IPS-15b (cell line): Measurements from ENCODE around the gene MCEE.

ENCODE experiments used
- H3K27me3 ChIP-seq: one replicate; pipeline ENCODE4 v1.6.1; 2013; ENCODE audit warnings: low read length; ENCODE audit not compliant: control insufficient read depth, insufficient read depth
- H3K36me3 ChIP-seq: one replicate; pipeline ENCODE4 v1.6.1; 2013; ENCODE audit warnings: low read length; ENCODE audit not compliant: control insufficient read depth, insufficient read depth
- H3K4me1 ChIP-seq: one replicate; pipeline ENCODE4 v1.6.1; 2013; ENCODE audit warnings: mild to moderate bottlenecking, low read length; ENCODE audit not compliant: control insufficient read depth, insufficient read depth
- H3K4me3 ChIP-seq: one replicate; pipeline ENCODE4 v1.5.1; 2013; ENCODE audit warnings: low read depth, low read length
- H3K9ac ChIP-seq: one replicate; pipeline ENCODE4 v1.6.1; 2013; ENCODE audit warnings: low read depth, mild to moderate bottlenecking, low read length
- H3K9me3 ChIP-seq: one replicate; pipeline ENCODE4 v1.6.1; 2013; ENCODE audit warnings: mild to moderate bottlenecking, low read length; ENCODE audit not compliant: control insufficient read depth, insufficient read depth

The MCEE gene

DNA sequence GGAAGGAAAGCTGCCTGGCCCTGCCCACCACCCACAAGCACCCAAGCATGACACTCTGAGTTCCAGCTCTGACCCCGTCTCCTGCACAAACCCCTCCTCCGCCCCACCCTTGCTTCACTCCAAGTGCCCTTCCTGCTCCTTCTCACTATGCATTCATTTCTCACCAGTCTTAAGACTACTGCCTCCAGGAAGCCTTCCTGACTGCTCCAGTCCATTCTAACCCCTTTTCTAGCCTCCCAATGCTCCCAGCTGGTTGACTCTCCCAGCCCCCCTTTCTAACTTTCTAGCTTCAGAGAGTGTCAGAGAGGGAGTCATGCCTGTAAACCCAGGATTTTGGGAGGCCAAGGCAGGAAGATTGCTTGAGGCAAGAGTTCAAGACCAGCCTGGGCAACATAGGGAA is 69.8 kb downstream of the MCEE start:
- Histone ChIP-seq H3K4me1 (no peaks in the 10 kb centered on the region), H3K9me3 (no peaks in the 10 kb centered on the region), H3K36me3 (no peaks in the 10 kb centered on the region), H3K9ac (no peak overlapping the region), H3K4me3 (no peak overlapping the region), H3K27me3 (peaks cover 4% of the 10 kb centered on the region)
